IMR-90 (cell line): Measurements from ENCODE around the gene PACS1. TPM values are rescaled to one million over a fixed set of nuclear protein-coding genes. Genes with fewer than 3 reads are reported as not detected.
A peak's percentile ranks its signal among the peaks of the same experiment; 100 is the strongest.

Experiments
- ATAC-seq: fragments of 200-7000 bp; cut with Tn5 transposase; 2 replicates; pipeline ENCODE4 v1.9.1; 2020; ENCODE audit warnings: low read depth, mild to moderate bottlenecking, moderate library complexity
- BruUV-seq: library from RNA; stranded (reverse); fragments of 400-500 nt; replicated peaks from 2 replicates; lab custom pipeline; 2021; lab: Mats Ljungman, UMichigan
- CTCF ChIA-PET: fragments of 300-600 bp; formaldehyde crosslinking; extraction: SDS; loops from one replicate; lab custom pipeline; 2021; ENCODE audit warnings: antibody characterized with exemption; lab: Yijun Ruan, JAX
- POLR2A ChIA-PET: fragments of 300-600 bp; sonication (Branson Sonifier 250); formaldehyde crosslinking; loops from one replicate; lab custom pipeline; 2022; ENCODE audit warnings: antibody characterized with exemption; ENCODE audit not compliant: unreplicated experiment; lab: Charles Lee
- DNase-seq: peaks from one replicate; pipeline ENCODE4 v3.0.0; 2013
- H2AFZ ChIP-seq: replicated peaks from 2 replicates; pipeline ENCODE3; 2013; ENCODE audit warnings: low read length, mild to moderate bottlenecking; ENCODE audit not compliant: poor library complexity
- H2AK5ac ChIP-seq: 2 replicates; pipeline ENCODE4 v1.6.1; 2013; ENCODE audit warnings: low read depth, low read length, inconsistent platforms
- H2AK9ac ChIP-seq: replicated peaks from 2 replicates; pipeline ENCODE3; 2013; ENCODE audit warnings: mild to moderate bottlenecking, low read depth, low read length, moderate library complexity; ENCODE audit not compliant: poor library complexity
- H2BK120ac ChIP-seq: 2 replicates; pipeline ENCODE4 v1.6.1; 2013; ENCODE audit warnings: low read depth, low read length, inconsistent platforms
- H2BK15ac ChIP-seq: 3 replicates; pipeline ENCODE4 v1.6.1; 2013; ENCODE audit warnings: low read depth, low read length, inconsistent platforms
- H2BK20ac ChIP-seq: 2 replicates; pipeline ENCODE4 v1.6.1; 2013; ENCODE audit warnings: low read depth, mild to moderate bottlenecking, inconsistent platforms, low read length, moderate library complexity
- H2BK5ac ChIP-seq: 2 replicates; pipeline ENCODE4 v1.6.1; 2013; ENCODE audit warnings: mild to moderate bottlenecking, low read depth, low read length, inconsistent platforms; ENCODE audit not compliant: poor library complexity, severe bottlenecking
- H3K14ac ChIP-seq: replicated peaks from 2 replicates; pipeline ENCODE4 v1.6.1; 2013; ENCODE audit warnings: low read depth, low read length, inconsistent platforms
- H3K18ac ChIP-seq: 2 replicates; pipeline ENCODE4 v1.6.1; 2013; ENCODE audit warnings: low read depth, low read length, control low read depth
- H3K23ac ChIP-seq: 2 replicates; pipeline ENCODE4 v1.6.1; 2013; ENCODE audit warnings: low read depth, low read length, inconsistent platforms
- H3K27ac ChIP-seq: 2 replicates; pipeline ENCODE4 v1.5.1; 2013; ENCODE audit warnings: mild to moderate bottlenecking, control low read depth, low read length; ENCODE audit not compliant: insufficient read depth
- H3K27me3 ChIP-seq: 2 replicates; pipeline ENCODE4 v1.6.1; 2013; ENCODE audit warnings: low read length; ENCODE audit not compliant: control insufficient read depth, insufficient read depth
- H3K36me3 ChIP-seq: 2 replicates; pipeline ENCODE4 v1.6.1; 2013; ENCODE audit warnings: low read length, mixed read lengths; ENCODE audit not compliant: control insufficient read depth, insufficient read depth
- H3K4ac ChIP-seq: 2 replicates; pipeline ENCODE4 v1.6.1; 2013; ENCODE audit warnings: low read depth, low read length, inconsistent platforms
- H3K4me1 ChIP-seq: 2 replicates; pipeline ENCODE4 v1.6.1; 2013; ENCODE audit warnings: low read length, mixed read lengths; ENCODE audit not compliant: control insufficient read depth, insufficient read depth
- H3K4me2 ChIP-seq: 2 replicates; pipeline ENCODE4 v1.6.1; 2013; ENCODE audit warnings: low read depth, mild to moderate bottlenecking, control low read depth, low read length, moderate library complexity
- H3K4me3 ChIP-seq: 2 replicates; pipeline ENCODE4 v1.5.1; 2013; ENCODE audit warnings: low read depth, mild to moderate bottlenecking, control low read depth, low read length, moderate library complexity; ENCODE audit not compliant: insufficient read depth
- H3K56ac ChIP-seq: 2 replicates; pipeline ENCODE4 v1.6.1; 2013; ENCODE audit warnings: low read length, inconsistent platforms; ENCODE audit not compliant: insufficient read depth; ENCODE audit errors: extremely low read depth
- H3K79me1 ChIP-seq, 2 experiments: 2 replicates each; pipeline ENCODE4 v1.6.1; 2013; ENCODE audit warnings: low read length in 2 of 2, inconsistent platforms in 1 of 2, low read depth in 1 of 2
- H3K9ac ChIP-seq: 2 replicates; pipeline ENCODE4 v1.6.1; 2013; ENCODE audit warnings: low read depth, low read length, control low read depth
- H3K9me1 ChIP-seq: 2 replicates; pipeline ENCODE4 v1.6.1; 2013; ENCODE audit warnings: low read length, inconsistent platforms; ENCODE audit not compliant: insufficient read depth
- H3K9me3 ChIP-seq: 2 replicates; pipeline ENCODE4 v1.6.1; 2013; ENCODE audit warnings: low read length; ENCODE audit not compliant: control insufficient read depth, insufficient read depth
- H4K20me1 ChIP-seq: 2 replicates; pipeline ENCODE4 v1.6.1; 2013; ENCODE audit warnings: low read length, inconsistent platforms; ENCODE audit not compliant: insufficient read depth
- H4K5ac ChIP-seq: 2 replicates; pipeline ENCODE4 v1.6.1; 2013; ENCODE audit warnings: mild to moderate bottlenecking, low read depth, low read length, control low read depth
- H4K8ac ChIP-seq, 2 experiments: 2 replicates each; pipeline ENCODE4 v1.6.1; 2013; ENCODE audit warnings: low read depth in 2 of 2, low read length in 2 of 2, control low read depth in 1 of 2, inconsistent platforms in 1 of 2
- H4K91ac ChIP-seq: 2 replicates; pipeline ENCODE4 v1.6.1; 2013; ENCODE audit warnings: low read depth, low read length, inconsistent platforms; ENCODE audit not compliant: insufficient read depth
- BHLHE40 ChIP-seq: fragments of 150-350 bp; IDR thresholded peaks from 2 replicates; pipeline ENCODE4 v1.6.1; 2016; ENCODE audit warnings: mild to moderate bottlenecking, low read depth, low read length
- CEBPB ChIP-seq: IDR thresholded peaks from 2 replicates; pipeline ENCODE4 v1.6.1; 2012; ENCODE audit warnings: low read depth, low read length, improper control_type of control experiment
- CHD1 ChIP-seq: IDR thresholded peaks from 2 replicates; pipeline ENCODE4 v1.6.1; 2012; ENCODE audit warnings: low read depth, low read length, improper control_type of control experiment
- CTCF ChIP-seq: conservative IDR thresholded peaks from 2 replicates; pipeline ENCODE4 v1.5.1; 2012; ENCODE audit warnings: mild to moderate bottlenecking, low read depth, low read length, improper control_type of control experiment
- FOS ChIP-seq: fragments of 150-350 bp; IDR thresholded peaks from 2 replicates; pipeline ENCODE4 v1.6.1; 2016; ENCODE audit warnings: low read depth, low read length
- MAFK ChIP-seq: IDR thresholded peaks from 2 replicates; pipeline ENCODE4 v1.6.1; 2012; ENCODE audit warnings: low read depth, low read length, improper control_type of control experiment
- MAZ ChIP-seq: IDR thresholded peaks from 2 replicates; pipeline ENCODE4 v1.6.1; 2012; ENCODE audit warnings: low read depth, mild to moderate bottlenecking, low read length, improper control_type of control experiment, moderate library complexity, borderline replicate concordance
- MXI1 ChIP-seq: IDR thresholded peaks from 2 replicates; pipeline ENCODE4 v1.6.1; 2012; ENCODE audit warnings: low read depth, mild to moderate bottlenecking, low read length, moderate library complexity, borderline replicate concordance
- RAD21 ChIP-seq: IDR thresholded peaks from 2 replicates; pipeline ENCODE4 v1.6.1; 2012; ENCODE audit warnings: low read length, improper control_type of control experiment
- RCOR1 ChIP-seq: IDR thresholded peaks from 2 replicates; pipeline ENCODE4 v1.6.1; 2012; ENCODE audit warnings: mild to moderate bottlenecking, low read length, improper control_type of control experiment; ENCODE audit not compliant: insufficient replicate concordance
- RFX5 ChIP-seq: IDR thresholded peaks from 2 replicates; pipeline ENCODE4 v1.8.0; 2012; ENCODE audit warnings: low read depth, mild to moderate bottlenecking, low read length, moderate library complexity
- SMC3 ChIP-seq: fragments of 150-350 bp; IDR thresholded peaks from 2 replicates; pipeline ENCODE4 v1.6.1; 2016; ENCODE audit warnings: low read depth, mild to moderate bottlenecking, antibody characterized with exemption, low read length, moderate library complexity
- USF2 ChIP-seq: fragments of 150-350 bp; IDR thresholded peaks from 2 replicates; pipeline ENCODE4 v1.6.1; 2017; ENCODE audit warnings: mild to moderate bottlenecking, antibody characterized with exemption, low read length, low read depth
- WGBS, 2 experiments: methylation state at CpG; one replicate each; pipeline versions ENCODE4 v1.1.5 to v1.1.7; 2013; ENCODE audit warnings: missing lambda C conversion rate in 2 of 2; ENCODE audit not compliant: insufficient read length in 1 of 2; ENCODE audit errors: extremely low coverage in 2 of 2; 5-methylcytosine and 5-hydroxymethylcytosine counted together
- dilution Hi-C: fragments of 300-500 bp; cut with HindIII; formaldehyde crosslinking; loops from one replicate; pipeline ENCODE4 v1.14.3; 2018; ENCODE audit warnings: low sequenced_read_pairs; ENCODE audit not compliant: unreplicated experiment
- in situ Hi-C: fragments of 300-500 bp; cut with MboI; formaldehyde crosslinking; loops from 3 replicates; pipeline ENCODE4 v1.14.3; 2019; ENCODE audit warnings: low sequenced_read_pairs, inconsistent platforms, mixed read lengths
- intact Hi-C: fragments of 100-400 bp; cut with micrococcal nuclease; formaldehyde crosslinking; loops from 2 replicates; pipeline ENCODE4 v1.10.0; 2022
- polyA plus RNA-seq, 3 experiments: library from polyadenylated mRNA; depleted of rRNA; stranded (reverse); fragments of >200 nt; gene quantifications; 2 replicates each; pipeline ENCODE4 v1.2.3, GENCODE V29; 2012; ENCODE audit warnings: low replicate concordance in 1 of 3
- total RNA-seq: library from RNA; depleted of rRNA; stranded (reverse); fragments of >200 nt; gene quantifications from 2 replicates; pipeline ENCODE4 v1.2.3, GENCODE V29; 2012

Gene PACS1
- total and polyA plus RNA-seq, 2 of the 4 experiments (the other 2 are of a cell fraction) = 7.3 to 32.0 TPM

GRCh38 chr11:66126808-66127555, 56.9 kb downstream of the PACS1 start:
- Histone ChIP-seq H3K4me1 (peaks cover 14% of the 10 kb centered on the region), H3K56ac (peak overlapping the region; percentile 75), H3K9me1 (peaks cover 16% of the 10 kb centered on the region), H2AK5ac (peak overlapping the region; percentile 78), H2AK9ac (peak overlapping the region; percentile 0), H3K18ac (peak overlapping the region; percentile 87), H2BK5ac (peak overlapping the region; percentile 92), H3K27ac (peak overlapping the region; percentile 17), H3K9me3 (no peaks in the 10 kb centered on the region), H3K4ac (peak overlapping the region; percentile 92), H3K14ac (peak overlapping the region; percentile 96), H2BK20ac (peak overlapping the region; percentile 81), H4K91ac (peak overlapping the region; percentile 84), H3K4me2 (peak overlapping the region; percentile 48), H2BK15ac (peak overlapping the region; percentile 68; the same call in 2 of the 3 replicates), H4K5ac (peak overlapping the region; percentile 70), H3K27me3 (no peaks in the 10 kb centered on the region), H3K9ac (peak overlapping the region; percentile 19), H2BK120ac (peak overlapping the region; percentile 84), H4K8ac (peak overlapping the region; percentile 72 to 96), H3K23ac (peak overlapping the region; percentile 93), H2AFZ (peak overlapping the region; percentile 79), H3K4me3 (no peak overlapping the region), H3K79me1 (peaks cover 25 to 66% of the 10 kb centered on the region in 2 experiments), H4K20me1 (no peaks in the 10 kb centered on the region), H3K36me3 (no peaks in the 10 kb centered on the region)
- TF ChIP-seq BHLHE40 (no peak), USF2 (no peak), MAZ (no peak), FOS (no peak), RCOR1 (no peak), RAD21 (peak; percentile 12; the same call in 1 of the 2 replicates), MXI1 (no peak), SMC3 (no peak), CEBPB (0 out of 2 replicates have a peak, but pooled peaks have one; percentile 8), CHD1 (no peak), RFX5 (no peak), CTCF (no peak), MAFK (no peak)
- DNase-seq (peak; percentile 79), ATAC-seq (peak; percentile 90)
- 100% methylated on average over 1 of the region's 14 CpGs; no CpG with 5 or more reads in 1 of the 2 experiments for WGBS, 2 experiments
- ChIA-PET CTCF (interaction anchor here (0.7 to 1.0 kb wide), 2 partner anchors 38 to 61 kb away, joined by 3 to 4 read pairs; no protein-coding TSS in a partner anchor), POLR2A (interaction anchor here (0.6 kb wide), 1 partner anchor 9 kb away, joined by 3 read pairs; no protein-coding TSS in a partner anchor)
- dilution Hi-C loops (no loop called here), intact Hi-C loops (no loop called here), in situ Hi-C loops (no loop called here)
- BruUV-seq = no TSS peak
